MM.1S (cell line): ENCODE measurements around the gene PEDS1.

Experiments used
- DNase-seq: peaks from one replicate; pipeline ENCODE4 v3.0.0-alpha.2; 2015
- H2AFZ ChIP-seq: fragments of 300-600 bp; sonication (generic); 2 replicates; pipeline ENCODE4 v1.6.0; 2016; ENCODE audit warnings: antibody characterized with exemption, low read length
- H3F3A ChIP-seq: fragments of 300-600 bp; sonication (generic); 2 replicates; pipeline ENCODE4 v1.6.1; 2016; ENCODE audit warnings: mild to moderate bottlenecking, antibody characterized with exemption, low read length, moderate library complexity, mixed read lengths; ENCODE audit not compliant: insufficient read depth
- H3K27ac ChIP-seq: fragments of 300-600 bp; sonication (generic); 2 replicates; pipeline ENCODE4 v1.5.1; 2016; ENCODE audit warnings: mild to moderate bottlenecking, low read length
- H3K27me3 ChIP-seq: fragments of 300-600 bp; sonication (generic); replicated peaks from 2 replicates; pipeline ENCODE4 v1.6.0; 2016; ENCODE audit warnings: low read length; ENCODE audit not compliant: insufficient read depth
- H3K36me3 ChIP-seq: fragments of 300-600 bp; sonication (generic); replicated peaks from 2 replicates; pipeline ENCODE4 v1.6.1; 2016; ENCODE audit warnings: mild to moderate bottlenecking, low read length, mixed read lengths; ENCODE audit not compliant: insufficient read depth
- H3K4me1 ChIP-seq: fragments of 300-600 bp; sonication (generic); 2 replicates; pipeline ENCODE4 v1.6.1; 2016; ENCODE audit warnings: low read length, mixed read lengths
- H3K4me2 ChIP-seq: fragments of 300-600 bp; sonication (generic); 2 replicates; pipeline ENCODE4 v1.6.0; 2016; ENCODE audit warnings: low read depth, low read length
- H3K4me3 ChIP-seq: fragments of 300-600 bp; sonication (generic); 2 replicates; pipeline ENCODE4 v1.5.1; 2016; ENCODE audit warnings: low read length, mixed read lengths
- H3K79me2 ChIP-seq: fragments of 300-600 bp; sonication (generic); 2 replicates; pipeline ENCODE4 v1.6.1; 2016; ENCODE audit warnings: mixed run types, low read length, mixed read lengths
- H3K9ac ChIP-seq: fragments of 300-600 bp; sonication (generic); 2 replicates; pipeline ENCODE4 v1.6.1; 2016; ENCODE audit warnings: low read length, mixed read lengths
- H3K9me2 ChIP-seq: fragments of 300-600 bp; sonication (generic); replicated peaks from 2 replicates; pipeline ENCODE4 v1.6.1; 2016; ENCODE audit warnings: mild to moderate bottlenecking, low read length, mixed read lengths; ENCODE audit not compliant: insufficient read depth
- H3K9me3 ChIP-seq: fragments of 300-600 bp; sonication (generic); replicated peaks from 2 replicates; pipeline ENCODE4 v1.6.1; 2016; ENCODE audit warnings: mild to moderate bottlenecking, low read length, mixed read lengths; ENCODE audit not compliant: insufficient read depth
- H4K20me1 ChIP-seq: fragments of 300-600 bp; sonication (generic); 2 replicates; pipeline ENCODE4 v1.6.1; 2016; ENCODE audit warnings: mild to moderate bottlenecking, low read length, moderate library complexity, mixed read lengths; ENCODE audit not compliant: insufficient read depth
- EZH2 ChIP-seq: fragments of 300-600 bp; sonication (generic); optimal IDR thresholded peaks from 2 replicates; pipeline ENCODE3; 2017; ENCODE audit warnings: low read depth, mild to moderate bottlenecking, antibody characterized with exemption, low read length, mixed read lengths
- EZH2phosphoT487 ChIP-seq: fragments of 300-600 bp; sonication (generic); IDR thresholded peaks from 2 replicates; pipeline ENCODE4 v1.6.1; 2018; ENCODE audit warnings: antibody characterized with exemption, low read length
- TF ChIP-seq, protein P1 (sequence below): fragments of 300-600 bp; sonication (generic); IDR thresholded peaks from 2 replicates; pipeline ENCODE4 v1.5.1; 2016; ENCODE audit warnings: antibody characterized with exemption, low read length, mixed read lengths

PEDS1 gene

DNA sequence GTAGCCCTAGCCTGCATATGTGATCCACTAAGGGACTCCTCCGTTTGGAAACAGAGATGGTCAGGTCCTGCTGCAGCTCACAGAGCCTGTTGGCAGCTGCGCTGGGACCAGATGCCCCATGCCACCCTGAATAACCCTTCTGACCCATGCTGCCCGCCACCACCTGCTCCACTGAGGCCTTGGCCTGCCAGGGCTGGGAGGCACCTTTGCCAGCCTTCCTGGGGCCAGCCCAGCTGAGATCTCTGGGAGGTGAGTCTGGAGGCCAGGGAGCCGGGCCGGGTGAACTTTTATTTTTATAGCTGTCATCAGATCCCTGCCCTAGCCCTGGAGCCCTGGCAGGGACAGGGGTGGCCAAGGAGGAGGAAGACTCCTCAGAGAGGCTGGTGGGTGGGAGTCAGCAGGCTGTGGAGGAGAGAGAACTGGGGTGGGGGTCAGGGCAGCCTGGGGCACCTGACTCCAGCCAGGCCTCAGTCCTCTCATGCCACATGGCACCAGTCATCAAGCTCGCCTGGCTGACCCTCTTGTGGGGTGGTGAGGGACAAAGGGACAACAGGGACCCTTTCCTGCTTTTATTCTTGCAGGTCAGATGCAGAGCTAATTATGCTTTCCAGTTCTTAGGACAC lies 47.1 kb upstream of the PEDS1 start:
- H3F3A ChIP-seq = no peaks in the 10 kb centered on the region
- no peak overlapping the region for H3K27ac ChIP-seq
- H2AFZ ChIP-seq = no peak overlapping the region
- no peaks in the 10 kb centered on the region for H3K36me3 ChIP-seq
- no peaks in the 10 kb centered on the region for H3K9me2 ChIP-seq
- no peak overlapping the region for H3K9ac ChIP-seq
- H3K4me1 ChIP-seq = no peaks in the 10 kb centered on the region
- no peaks in the 10 kb centered on the region for H3K27me3 ChIP-seq
- H3K4me3 ChIP-seq = no peak overlapping the region
- TF ChIP-seq, protein P1, sequence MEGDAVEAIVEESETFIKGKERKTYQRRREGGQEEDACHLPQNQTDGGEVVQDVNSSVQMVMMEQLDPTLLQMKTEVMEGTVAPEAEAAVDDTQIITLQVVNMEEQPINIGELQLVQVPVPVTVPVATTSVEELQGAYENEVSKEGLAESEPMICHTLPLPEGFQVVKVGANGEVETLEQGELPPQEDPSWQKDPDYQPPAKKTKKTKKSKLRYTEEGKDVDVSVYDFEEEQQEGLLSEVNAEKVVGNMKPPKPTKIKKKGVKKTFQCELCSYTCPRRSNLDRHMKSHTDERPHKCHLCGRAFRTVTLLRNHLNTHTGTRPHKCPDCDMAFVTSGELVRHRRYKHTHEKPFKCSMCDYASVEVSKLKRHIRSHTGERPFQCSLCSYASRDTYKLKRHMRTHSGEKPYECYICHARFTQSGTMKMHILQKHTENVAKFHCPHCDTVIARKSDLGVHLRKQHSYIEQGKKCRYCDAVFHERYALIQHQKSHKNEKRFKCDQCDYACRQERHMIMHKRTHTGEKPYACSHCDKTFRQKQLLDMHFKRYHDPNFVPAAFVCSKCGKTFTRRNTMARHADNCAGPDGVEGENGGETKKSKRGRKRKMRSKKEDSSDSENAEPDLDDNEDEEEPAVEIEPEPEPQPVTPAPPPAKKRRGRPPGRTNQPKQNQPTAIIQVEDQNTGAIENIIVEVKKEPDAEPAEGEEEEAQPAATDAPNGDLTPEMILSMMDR = no peak
- TF ChIP-seq EZH2 (no peak), EZH2phosphoT487 (no peak)
- DNase-seq = no peak
- no peaks in the 10 kb centered on the region for H4K20me1 ChIP-seq
- H3K79me2 ChIP-seq = no peaks in the 10 kb centered on the region
- no peaks in the 10 kb centered on the region for H3K9me3 ChIP-seq
- no peak overlapping the region for H3K4me2 ChIP-seq

- Histone ChIP-seq H3K9me2 (no peaks in the 10 kb centered on the region), H3K9ac (no peak overlapping the region), H3K9me3 (no peaks in the 10 kb centered on the region), H3K4me3 (no peak overlapping the region), H3K27ac (no peak overlapping the region), H3K79me2 (no peaks in the 10 kb centered on the region), H3K27me3 (no peaks in the 10 kb centered on the region), H4K20me1 (no peaks in the 10 kb centered on the region), H2AFZ (no peak overlapping the region), H3K36me3 (no peaks in the 10 kb centered on the region), H3F3A (no peaks in the 10 kb centered on the region), H3K4me1 (no peaks in the 10 kb centered on the region), H3K4me2 (no peak overlapping the region)
- TF ChIP-seq, protein P1 = no peak
- no peak for TF ChIP-seq EZH2
- no peak for TF ChIP-seq EZH2phosphoT487
- DNase-seq = no peak
These were observed 46.2 kb upstream of the PEDS1 start for GRCh38 chr20:50199703-50200102.

- Histone ChIP-seq H3K4me1 (no peaks in the 10 kb centered on the region), H3K9me2 (no peaks in the 10 kb centered on the region), H3K36me3 (no peaks in the 10 kb centered on the region), H3F3A (0 out of 2 replicates have a peak, but pooled peaks cover 8% of the 10 kb centered on the region), H4K20me1 (no peaks in the 10 kb centered on the region), H2AFZ (no peak overlapping the region), H3K4me3 (no peak overlapping the region), H3K79me2 (peaks cover 8% of the 10 kb centered on the region), H3K4me2 (no peak overlapping the region), H3K9ac (no peak overlapping the region), H3K27me3 (no peaks in the 10 kb centered on the region), H3K9me3 (no peaks in the 10 kb centered on the region), H3K27ac (no peak overlapping the region)
- no peak for DNase-seq
- TF ChIP-seq EZH2 = no peak
- TF ChIP-seq, protein P1 = no peak
- no peak for TF ChIP-seq EZH2phosphoT487
These were observed 45.2 kb upstream of the PEDS1 start for GRCh38 chr20:50198716-50199115.
